WTC11 (cell line): ENCODE data around the gene PACS1.

Experiments used
- CREM ChIP-seq: sonication (generic); formaldehyde crosslinking; IDR thresholded peaks from 2 replicates; pipeline ENCODE4 v1.8.1; 2022; ENCODE audit warnings: mild to moderate bottlenecking, missing genetic modification reagents, moderate library complexity
- CTCF ChIP-seq: fragments of 200-600 bp; IDR thresholded peaks from 2 replicates; pipeline ENCODE4 v1.8.0; 2022; ENCODE audit warnings: antibody characterized with exemption
- FOXK1 ChIP-seq: sonication (generic); formaldehyde crosslinking; IDR thresholded peaks from 2 replicates; pipeline ENCODE4 v1.8.0; 2022; ENCODE audit warnings: mild to moderate bottlenecking, moderate library complexity, missing genetic modification reagents
- HMGXB4 ChIP-seq: sonication (generic); formaldehyde crosslinking; IDR thresholded peaks from 2 replicates; pipeline ENCODE4 v1.8.1; 2023; ENCODE audit warnings: mild to moderate bottlenecking, moderate library complexity, missing genetic modification reagents
- JUN ChIP-seq: sonication (generic); formaldehyde crosslinking; IDR thresholded peaks from 2 replicates; pipeline ENCODE4 v1.8.0; 2023; ENCODE audit warnings: mild to moderate bottlenecking, missing genetic modification reagents
- NR2C2 ChIP-seq: sonication (generic); formaldehyde crosslinking; IDR thresholded peaks from 2 replicates; pipeline ENCODE4 v1.8.0; 2022; ENCODE audit warnings: mild to moderate bottlenecking, missing genetic modification reagents
- RELA ChIP-seq: sonication (generic); formaldehyde crosslinking; IDR thresholded peaks from 2 replicates; pipeline ENCODE4 v1.8.1; 2022; ENCODE audit warnings: missing genetic modification reagents, mild to moderate bottlenecking, borderline replicate concordance
- TEAD4 ChIP-seq: sonication (generic); formaldehyde crosslinking; IDR thresholded peaks from 2 replicates; pipeline ENCODE4 v1.8.0; 2022; ENCODE audit warnings: mild to moderate bottlenecking, missing genetic modification reagents
- ZNF232 ChIP-seq: sonication (generic); formaldehyde crosslinking; IDR thresholded peaks from 2 replicates; pipeline ENCODE4 v1.8.0; 2022; ENCODE audit warnings: mild to moderate bottlenecking, missing genetic modification reagents

- TF ChIP-seq CTCF (no peak), ZNF232 (CRISPR knock-in tag) (no peak), RELA (CRISPR knock-in tag) (no peak), NR2C2 (CRISPR knock-in tag) (no peak), TEAD4 (CRISPR knock-in tag) (no peak), HMGXB4 (no peak), JUN (CRISPR knock-in tag) (no peak), FOXK1 (CRISPR knock-in tag) (no peak), CREM (CRISPR knock-in tag) (no peak)
Measured at GRCh38 chr11:66203847-66204246, 133.8 kb downstream of the PACS1 start.
